ENCODE measurements around the gene RBFOX2.

DNA sequence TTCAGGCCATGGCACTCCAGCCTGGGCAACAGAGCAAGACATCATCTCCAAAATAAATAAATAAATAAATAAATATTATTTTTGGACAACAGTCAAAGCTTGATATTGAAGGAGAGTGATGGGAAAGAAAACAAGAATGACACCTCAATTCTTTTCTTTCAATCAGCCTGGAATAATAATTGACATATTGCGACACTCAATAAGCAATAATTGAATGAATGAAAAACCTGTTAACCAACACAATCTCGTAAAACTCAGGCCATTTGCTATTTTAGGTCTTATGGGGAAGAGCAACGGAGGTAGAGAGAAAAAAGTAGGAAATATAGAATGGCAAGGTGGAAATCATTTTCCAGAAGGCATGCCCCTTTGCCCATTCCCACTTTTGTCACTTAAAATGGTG, 10.5 kb upstream of the RBFOX2 start:
- TF ChIP-seq EGR1 (IDR thresholded peaks at IDR 0.05) (no peak), MAX (IDR thresholded peaks at IDR 0.05) (no peak), TEAD4 (IDR thresholded peaks at IDR 0.05) (no peak), FOXM1 (IDR thresholded peaks at IDR 0.05; ENCODE audit: borderline replicate concordance, low read depth) (no peak), TAF1 (IDR thresholded peaks at IDR 0.05; ENCODE audit: low read depth) (no peak), NFIC (IDR thresholded peaks at IDR 0.05) (no peak), REST (IDR thresholded peaks at IDR 0.05; ENCODE audit: low read depth) (no peak), CEBPB (IDR thresholded peaks at IDR 0.05) (0 out of 2 replicates have a peak, but pooled peaks have one; percentile 27), RAD21 (IDR thresholded peaks at IDR 0.05; ENCODE audit: low read depth) (no peak), TCF12 (IDR thresholded peaks at IDR 0.05; ENCODE audit: low read depth) (no peak), EP300 (IDR thresholded peaks at IDR 0.05; ENCODE audit: borderline replicate concordance) (no peak)
- TF ChIP-seq, protein P1, sequence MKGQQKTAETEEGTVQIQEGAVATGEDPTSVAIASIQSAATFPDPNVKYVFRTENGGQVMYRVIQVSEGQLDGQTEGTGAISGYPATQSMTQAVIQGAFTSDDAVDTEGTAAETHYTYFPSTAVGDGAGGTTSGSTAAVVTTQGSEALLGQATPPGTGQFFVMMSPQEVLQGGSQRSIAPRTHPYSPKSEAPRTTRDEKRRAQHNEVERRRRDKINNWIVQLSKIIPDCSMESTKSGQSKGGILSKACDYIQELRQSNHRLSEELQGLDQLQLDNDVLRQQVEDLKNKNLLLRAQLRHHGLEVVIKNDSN (IDR thresholded peaks at IDR 0.05): no peak

All from Ishikawa (cell line).